H1 (cell line): ENCODE results near the gene IGF1. TPM values are rescaled to one million over a fixed set of nuclear protein-coding genes. Genes with fewer than 3 reads are reported as not detected.

Experiments
- CTCF ChIA-PET: fragments of 300-600 bp; sonication (Branson Sonifier 250); formaldehyde crosslinking; loops from one replicate; lab custom pipeline; 2021; ENCODE audit not compliant: partially characterized antibody; lab: Charles Lee
- POLR2A ChIA-PET: fragments of 300-600 bp; sonication (Branson Sonifier 250); formaldehyde crosslinking; loops from one replicate; lab custom pipeline; 2021; ENCODE audit warnings: inconsistent platforms; ENCODE audit not compliant: partially characterized antibody; lab: Charles Lee
- DNase-seq, 2 experiments: peaks; one replicate each; pipeline versions ENCODE4 v3.0.0 to v3.0.0-alpha.2; 2010 to 2022; ENCODE audit warnings: low spot score in 2 of 2, low read depth in 1 of 2, mixed read lengths in 1 of 2
- FAIRE-seq: peaks from 2 replicates; lab custom pipeline; 2011; peaks lifted over from hg19 to GRCh38; lab: Jason Lieb, UNC
- H2AFZ ChIP-seq: 2 replicates; pipeline ENCODE4 v1.8.1; 2012; ENCODE audit warnings: low read length, inconsistent platforms
- H2AK5ac ChIP-seq: 2 replicates; pipeline ENCODE4 v1.6.1; 2013; ENCODE audit warnings: low read depth, low read length
- H2BK120ac ChIP-seq: replicated peaks from 2 replicates; pipeline ENCODE3; 2013; ENCODE audit warnings: low read depth, low read length, inconsistent platforms
- H2BK12ac ChIP-seq: 2 replicates; pipeline ENCODE4 v1.6.1; 2013; ENCODE audit warnings: low read depth, low read length
- H2BK15ac ChIP-seq: 2 replicates; pipeline ENCODE4 v1.6.1; 2013; ENCODE audit warnings: low read length
- H2BK20ac ChIP-seq: 2 replicates; pipeline ENCODE4 v1.6.1; 2013; ENCODE audit warnings: low read length
- H2BK5ac ChIP-seq: 2 replicates; pipeline ENCODE4 v1.6.1; 2013; ENCODE audit warnings: low read depth, low read length
- H3K14ac ChIP-seq: 2 replicates; pipeline ENCODE4 v1.6.1; 2013; ENCODE audit warnings: inconsistent platforms; ENCODE audit not compliant: insufficient read length
- H3K18ac ChIP-seq: 2 replicates; pipeline ENCODE4 v1.6.1; 2013; ENCODE audit warnings: low read length; ENCODE audit errors: extremely low read depth
- H3K23ac ChIP-seq: 2 replicates; pipeline ENCODE4 v1.6.1; 2013; ENCODE audit warnings: inconsistent platforms; ENCODE audit not compliant: insufficient read length
- H3K23me2 ChIP-seq: 2 replicates; pipeline ENCODE4 v1.6.1; 2013; ENCODE audit warnings: low read depth, low read length
- H3K27ac ChIP-seq: 2 replicates; pipeline ENCODE4 v1.6.1; 2011; ENCODE audit warnings: low read depth, low read length, inconsistent platforms
- H3K27me3 ChIP-seq, 4 experiments: replicated peaks in 1 of 4; 1 replicate in 1 of 4; 2 replicates in 3 of 4; pipeline versions ENCODE4 v1.6.1 to v1.8.1; 2011 to 2013; ENCODE audit warnings: low read length in 3 of 4, mild to moderate bottlenecking in 3 of 4, inconsistent platforms in 2 of 4, mixed read lengths in 2 of 4, moderate library complexity in 1 of 4; ENCODE audit not compliant: control insufficient read depth in 3 of 4, insufficient read depth in 3 of 4; ENCODE audit errors: extremely low read depth in 1 of 4
- H3K36me3 ChIP-seq, 4 experiments: 2 replicates each; pipeline versions ENCODE4 v1.6.1 to v1.8.1; 2011 to 2013; ENCODE audit warnings: mild to moderate bottlenecking in 4 of 4, low read length in 3 of 4, moderate library complexity in 2 of 4, control low read depth in 1 of 4, inconsistent platforms in 1 of 4; ENCODE audit not compliant: insufficient read depth in 4 of 4, control insufficient read depth in 2 of 4
- H3K4ac ChIP-seq: replicated peaks from 2 replicates; pipeline ENCODE3; 2013; ENCODE audit warnings: low read length, low read depth, mixed read lengths, inconsistent platforms; ENCODE audit not compliant: insufficient read length
- H3K4me1 ChIP-seq, 4 experiments: replicated peaks in 1 of 4; 1 replicate in 1 of 4; 2 replicates in 3 of 4; pipeline versions ENCODE4 v1.6.1 to v1.8.1; 2011 to 2013; ENCODE audit warnings: low read length in 3 of 4, inconsistent platforms in 2 of 4, mixed read lengths in 1 of 4; ENCODE audit not compliant: insufficient read depth in 4 of 4, control insufficient read depth in 3 of 4
- H3K4me2 ChIP-seq, 2 experiments: 2 replicates each; pipeline versions ENCODE4 v1.6.1 to v1.8.1; 2011 to 2013; ENCODE audit warnings: low read depth in 2 of 2, low read length in 2 of 2, control low read depth in 1 of 2, inconsistent platforms in 1 of 2, mild to moderate bottlenecking in 1 of 2; ENCODE audit not compliant: insufficient read depth in 1 of 2
- H3K4me3 ChIP-seq, 4 experiments: fragments of 200-600, 300-600 bp in 1 of 4; sonication (generic), shearing (Covaris generic), sonication (Bioruptor Twin) in 1 of 4; 2 replicates each; pipeline versions ENCODE4 v1.5.1 to v1.8.1; 2011 to 2016; ENCODE audit warnings: low read length in 4 of 4, low read depth in 3 of 4, control low read depth in 2 of 4, inconsistent platforms in 2 of 4, mild to moderate bottlenecking in 2 of 4, mixed read lengths in 1 of 4, moderate library complexity in 1 of 4; ENCODE audit not compliant: insufficient read depth in 2 of 4; ENCODE audit errors: extremely low read depth in 1 of 4
- H3K56ac ChIP-seq: replicated peaks from 2 replicates; pipeline ENCODE3; 2013; ENCODE audit warnings: low read depth, mild to moderate bottlenecking, mixed read lengths, low read length, inconsistent platforms; ENCODE audit not compliant: insufficient read length
- H3K79me1 ChIP-seq: 2 replicates; pipeline ENCODE4 v1.6.1; 2013; ENCODE audit warnings: low read depth, low read length, control low read depth
- H3K79me2 ChIP-seq, 2 experiments: 2 replicates each; pipeline versions ENCODE4 v1.6.1 to v1.8.1; 2012 to 2013; ENCODE audit warnings: low read length in 2 of 2, mild to moderate bottlenecking in 2 of 2, inconsistent platforms in 1 of 2; ENCODE audit not compliant: insufficient read depth in 2 of 2, control insufficient read depth in 1 of 2
- H3K9ac ChIP-seq, 4 experiments: replicated peaks in 1 of 4; 1 replicate in 1 of 4; 2 replicates in 3 of 4; pipeline versions ENCODE4 v1.6.1 to v1.8.1; 2011 to 2013; ENCODE audit warnings: low read depth in 3 of 4, low read length in 3 of 4, control low read depth in 2 of 4, mild to moderate bottlenecking in 2 of 4, moderate library complexity in 2 of 4, inconsistent platforms in 1 of 4; ENCODE audit errors: extremely low read depth in 1 of 4
- H3K9me3 ChIP-seq, 2 experiments: 2 replicates each; pipeline versions ENCODE4 v1.6.1 to v1.8.1; 2012 to 2013; ENCODE audit warnings: mild to moderate bottlenecking in 2 of 2, moderate library complexity in 2 of 2, control low read depth in 1 of 2, inconsistent platforms in 1 of 2, low read depth in 1 of 2, low read length in 1 of 2, mixed read lengths in 1 of 2; ENCODE audit not compliant: insufficient read depth in 2 of 2
- H4K20me1 ChIP-seq, 2 experiments: replicated peaks in 1 of 2; 2 replicates each; pipeline versions ENCODE3 to v1.8.1; 2011 to 2013; ENCODE audit warnings: inconsistent platforms in 2 of 2, low read length in 2 of 2, mild to moderate bottlenecking in 1 of 2; ENCODE audit not compliant: insufficient read depth in 2 of 2, control insufficient read depth in 1 of 2
- H4K5ac ChIP-seq: 2 replicates; pipeline ENCODE4 v1.6.1; 2013; ENCODE audit warnings: low read length, low read depth, mixed read lengths, inconsistent platforms; ENCODE audit not compliant: insufficient read length
- H4K8ac ChIP-seq: 2 replicates; pipeline ENCODE4 v1.8.0; 2013; ENCODE audit warnings: mild to moderate bottlenecking, moderate library complexity, low read length, inconsistent platforms; ENCODE audit not compliant: insufficient read depth; ENCODE audit errors: extremely low read depth
- H4K91ac ChIP-seq: replicated peaks from 2 replicates; pipeline ENCODE3; 2013; ENCODE audit warnings: low read length, mixed read lengths, inconsistent platforms; ENCODE audit not compliant: insufficient read length
- ATF2 ChIP-seq: IDR thresholded peaks from 2 replicates; pipeline ENCODE4 v1.6.1; 2012; ENCODE audit warnings: low read length, inconsistent platforms
- BCL11A ChIP-seq, 2 experiments: IDR thresholded peaks; one replicate each; pipeline ENCODE4 v1.6.1; 2011; ENCODE audit warnings: low read depth in 2 of 2, low read length in 2 of 2, mild to moderate bottlenecking in 2 of 2
- CEBPB ChIP-seq: IDR thresholded peaks from 2 replicates; pipeline ENCODE4 v1.6.1; 2012; ENCODE audit warnings: low read depth, low read length
- CTBP2 ChIP-seq: IDR thresholded peaks from 2 replicates; pipeline ENCODE4 v1.7.0; 2011; ENCODE audit warnings: borderline replicate concordance, mild to moderate bottlenecking, moderate library complexity, mixed read lengths, low read length; ENCODE audit not compliant: insufficient read depth, insufficient read length
- E2F6 ChIP-seq: IDR thresholded peaks from 2 replicates; pipeline ENCODE4 v1.6.1; 2012; ENCODE audit warnings: inconsistent platforms
- EZH2 ChIP-seq: fragments of 200-600 bp; sonication (generic); IDR thresholded peaks from 2 replicates; pipeline ENCODE4 v1.7.1; 2012; ENCODE audit warnings: low read depth, mild to moderate bottlenecking, moderate library complexity, low read length, inconsistent platforms; ENCODE audit not compliant: severe bottlenecking
- FOSL1 ChIP-seq: IDR thresholded peaks from 2 replicates; pipeline ENCODE4 v1.6.1; 2011; ENCODE audit warnings: mild to moderate bottlenecking, low read depth, low read length, moderate library complexity; ENCODE audit not compliant: insufficient read depth
- JUN ChIP-seq: IDR thresholded peaks from 2 replicates; pipeline ENCODE4 v1.6.1; 2011; ENCODE audit warnings: low read depth, mild to moderate bottlenecking, improper control_type of control experiment, low read length
- RXRA ChIP-seq: IDR thresholded peaks from 2 replicates; pipeline ENCODE4 v1.6.1; 2011; ENCODE audit warnings: low read depth, mild to moderate bottlenecking, low read length, moderate library complexity; ENCODE audit not compliant: insufficient read depth
- USF2 ChIP-seq: IDR thresholded peaks from 2 replicates; pipeline ENCODE4 v1.6.1; 2011; ENCODE audit warnings: low read length, improper control_type of control experiment
- WGBS, 2 experiments: shearing (Covaris generic) in 1 of 2; methylation state at CpG; one replicate each; pipeline versions ENCODE4 v1.1.6 to v1.1.7; 2013 to 2015; ENCODE audit warnings: low lambda C conversion rate in 2 of 2, mixed read lengths in 2 of 2, inconsistent platforms in 1 of 2, low coverage in 1 of 2, missing lambda C conversion rate in 1 of 2; ENCODE audit not compliant: insufficient replicate concordance in 2 of 2, insufficient coverage in 1 of 2, insufficient read length in 1 of 2; ENCODE audit errors: extremely low coverage in 1 of 2, missing lambda C conversion rate in 1 of 2; 5-methylcytosine and 5-hydroxymethylcytosine counted together
- polyA plus RNA-seq, 7 experiments: library from polyadenylated mRNA; depleted of rRNA in 3 of 7; stranded (reverse) in 5 of 7; unstranded in 2 of 7; fragments of >200 nt in 5 of 7; fragments of 200-250 nt in 2 of 7; gene quantifications; 1 replicate in 5 of 7; 2 replicates in 1 of 7; 4 replicates in 1 of 7; pipeline versions ENCODE4 v1.2.1 to v1.2.3, GENCODE V29; 2011 to 2013; ENCODE audit warnings: missing spikeins in 2 of 7, mixed read lengths in 2 of 7
- total RNA-seq: library from RNA; stranded (reverse); fragmentation: NEBNext Ultra II Directional; extraction: Animal tissue kit (Norgen Biotek cat#: 25700); gene quantifications from 2 replicates; pipeline ENCODE4 v1.2.1, GENCODE V29; 2021

Gene IGF1
- total and polyA plus RNA-seq, 2 of the 8 experiments (the other 6 are each of a cell fraction or from before 2014, with no cell fraction given) = not detected

GRCh38 chr12:102347811-102348210 is 132.6 kb downstream of the IGF1 start:
- no peak overlapping the region for H2AK5ac ChIP-seq
- DNase-seq (no peak), FAIRE-seq (no peak)
- peaks cover 0 to 3% of the 10 kb centered on the region in 2 experiments; a peak in 1 of 4 replicates for H3K9me3 ChIP-seq
- H2BK5ac ChIP-seq = no peak overlapping the region
- H4K8ac ChIP-seq = no peak overlapping the region
- no peak overlapping the region for H4K91ac ChIP-seq
- no peak overlapping the region for H3K4ac ChIP-seq
- no peaks in the 10 kb centered on the region for H3K27me3 ChIP-seq
- no peaks in the 10 kb centered on the region for H3K4me1 ChIP-seq
- H3K4me2 ChIP-seq = no peak overlapping the region
- ChIA-PET CTCF (interaction anchor here (0.8 kb wide), 1 partner anchor 48 kb away, joined by 3 read pairs; no protein-coding TSS in a partner anchor), POLR2A (no interaction called here)
- TF ChIP-seq RXRA (no peak), CEBPB (no peak), JUN (no peak), EZH2 (no peak), FOSL1 (no peak), ATF2 (no peak), BCL11A (IDR thresholded peaks at IDR 0.05; ENCODE audit: low read depth in 2 of 2, low read length in 2 of 2) (no peak), USF2 (no peak), CTBP2 (no peak), E2F6 (no peak)
- H4K5ac ChIP-seq = no peak overlapping the region
- H3K36me3 ChIP-seq = no peaks in the 10 kb centered on the region; a peak in 1 of 8 replicates
- H2BK120ac ChIP-seq = no peak overlapping the region
- no peak overlapping the region for H2BK12ac ChIP-seq
- no peak overlapping the region for H3K9ac ChIP-seq
- WGBS, 2 experiments = 94% methylated on average over 4 of the region's 4 CpGs; no CpG with 5 or more reads in 1 of the 2 experiments
- no peaks in the 10 kb centered on the region for H4K20me1 ChIP-seq
- H3K79me1 ChIP-seq = no peaks in the 10 kb centered on the region
- no peak overlapping the region for H3K14ac ChIP-seq
- no peak overlapping the region for H3K27ac ChIP-seq
- no peak overlapping the region for H2AFZ ChIP-seq
- H2BK15ac ChIP-seq = no peak overlapping the region
- no peak overlapping the region for H3K18ac ChIP-seq
- no peak overlapping the region for H3K56ac ChIP-seq
- no peaks in the 10 kb centered on the region for H3K79me2 ChIP-seq
- no peaks in the 10 kb centered on the region for H3K23me2 ChIP-seq
- H3K4me3 ChIP-seq = no peak overlapping the region
- H3K23ac ChIP-seq = no peak overlapping the region
- H2BK20ac ChIP-seq = no peak overlapping the region
